Endothelial cell (in vitro differentiated cells): ENCODE measurements around the gene METAP1D. TPM values are rescaled to one million over a fixed set of nuclear protein-coding genes. Genes with fewer than 3 reads are reported as not detected.

ENCODE experiments used
- DNase-seq: peaks from one replicate; pipeline ENCODE4 v3.0.0; 2021; ENCODE audit warnings: low spot score
- H3K27ac Mint-ChIP-seq: one replicate; pipeline ENCODE4 v1.8.0; 2021; ENCODE audit warnings: mixed read lengths, inconsistent platforms; ENCODE audit not compliant: unreplicated experiment
- H3K27me3 Mint-ChIP-seq: one replicate; pipeline ENCODE4 v1.8.0; 2021; ENCODE audit warnings: mild to moderate bottlenecking, moderate library complexity, mixed read lengths, inconsistent platforms; ENCODE audit not compliant: unreplicated experiment
- H3K36me3 Mint-ChIP-seq: one replicate; pipeline ENCODE4 v1.8.0; 2021; ENCODE audit warnings: mild to moderate bottlenecking, low read depth, mixed read lengths, inconsistent platforms; ENCODE audit not compliant: unreplicated experiment
- H3K4me1 Mint-ChIP-seq: one replicate; pipeline ENCODE4 v1.8.0; 2021; ENCODE audit warnings: mild to moderate bottlenecking, mixed read lengths, inconsistent platforms; ENCODE audit not compliant: unreplicated experiment
- H3K4me3 Mint-ChIP-seq: one replicate; pipeline ENCODE4 v1.8.0; 2021; ENCODE audit warnings: mild to moderate bottlenecking, mixed read lengths, inconsistent platforms; ENCODE audit not compliant: unreplicated experiment
- H3K9me3 Mint-ChIP-seq: one replicate; pipeline ENCODE4 v1.8.0; 2021; ENCODE audit warnings: mixed read lengths, inconsistent platforms; ENCODE audit not compliant: unreplicated experiment
- total RNA-seq: library from RNA; stranded (reverse); fragmentation: NEBNext Ultra II Directional; extraction: Animal tissue kit (Norgen Biotek cat#: 25700); gene quantifications from one replicate; pipeline ENCODE4 v1.2.1, GENCODE V29; 2021; ENCODE audit not compliant: unreplicated experiment
- TF ChIP-seq, protein P1 (sequence below): fragments of 200-600 bp; sonication (generic); IDR thresholded peaks from one replicate; pipeline ENCODE4 v1.5.0; 2021; ENCODE audit warnings: antibody characterized with exemption; ENCODE audit not compliant: unreplicated experiment

Gene METAP1D
- total RNA-seq, 1 donor from 2014 or later, result 3.6 TPM

DNA sequence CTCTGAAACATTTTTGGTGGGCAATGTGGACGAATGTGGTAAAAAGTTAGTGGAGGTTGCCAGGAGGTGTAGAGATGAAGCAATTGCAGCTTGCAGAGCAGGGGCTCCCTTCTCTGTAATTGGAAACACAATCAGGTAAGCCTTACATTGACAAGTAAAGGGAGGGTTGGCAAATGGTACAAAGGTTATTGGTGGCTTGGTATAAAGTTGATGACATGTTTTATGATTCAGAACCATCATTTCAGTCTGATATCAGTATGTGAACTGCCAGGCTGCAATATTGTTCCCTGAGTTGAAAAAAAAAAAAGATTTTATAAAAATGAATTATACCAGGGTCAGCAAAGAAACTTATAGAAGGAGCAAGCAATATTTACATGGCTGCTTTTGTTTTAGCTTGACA is 71.2 kb downstream of the METAP1D start:
- H3K27me3 Mint-ChIP-seq, result no peaks in the 10 kb centered on the region
- TF ChIP-seq, protein P1, sequence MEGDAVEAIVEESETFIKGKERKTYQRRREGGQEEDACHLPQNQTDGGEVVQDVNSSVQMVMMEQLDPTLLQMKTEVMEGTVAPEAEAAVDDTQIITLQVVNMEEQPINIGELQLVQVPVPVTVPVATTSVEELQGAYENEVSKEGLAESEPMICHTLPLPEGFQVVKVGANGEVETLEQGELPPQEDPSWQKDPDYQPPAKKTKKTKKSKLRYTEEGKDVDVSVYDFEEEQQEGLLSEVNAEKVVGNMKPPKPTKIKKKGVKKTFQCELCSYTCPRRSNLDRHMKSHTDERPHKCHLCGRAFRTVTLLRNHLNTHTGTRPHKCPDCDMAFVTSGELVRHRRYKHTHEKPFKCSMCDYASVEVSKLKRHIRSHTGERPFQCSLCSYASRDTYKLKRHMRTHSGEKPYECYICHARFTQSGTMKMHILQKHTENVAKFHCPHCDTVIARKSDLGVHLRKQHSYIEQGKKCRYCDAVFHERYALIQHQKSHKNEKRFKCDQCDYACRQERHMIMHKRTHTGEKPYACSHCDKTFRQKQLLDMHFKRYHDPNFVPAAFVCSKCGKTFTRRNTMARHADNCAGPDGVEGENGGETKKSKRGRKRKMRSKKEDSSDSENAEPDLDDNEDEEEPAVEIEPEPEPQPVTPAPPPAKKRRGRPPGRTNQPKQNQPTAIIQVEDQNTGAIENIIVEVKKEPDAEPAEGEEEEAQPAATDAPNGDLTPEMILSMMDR, result no peak
- H3K36me3 Mint-ChIP-seq, result no peaks in the 10 kb centered on the region
- H3K9me3 Mint-ChIP-seq, result no peaks in the 10 kb centered on the region
- H3K27ac Mint-ChIP-seq, result no peak overlapping the region
- no peak for DNase-seq
- H3K4me3 Mint-ChIP-seq, result no peak overlapping the region
- peaks cover 6% of the 10 kb centered on the region for H3K4me1 Mint-ChIP-seq

DNA sequence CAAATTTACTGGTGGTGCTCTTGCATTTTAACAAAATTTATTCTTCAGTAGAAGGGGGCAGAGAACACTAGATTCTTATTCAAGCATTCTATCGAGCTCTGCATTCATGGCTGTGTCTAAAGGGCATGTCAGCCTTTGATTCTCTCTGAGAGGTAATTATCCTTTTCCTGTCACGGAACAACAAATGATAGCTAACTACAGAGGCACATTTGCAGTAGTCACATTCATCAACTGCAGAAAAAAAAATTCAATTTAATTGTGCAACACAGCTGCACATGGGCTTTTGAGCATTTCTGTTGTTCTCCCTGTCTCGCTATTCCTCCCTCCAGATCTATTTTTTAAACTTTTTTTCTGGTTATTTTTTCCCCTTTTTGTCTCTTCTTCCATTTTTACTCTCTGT is 72.5 kb downstream of the METAP1D start:
- H3K36me3 Mint-ChIP-seq, result no peaks in the 10 kb centered on the region
- H3K4me1 Mint-ChIP-seq, result no peaks in the 10 kb centered on the region
- H3K4me3 Mint-ChIP-seq, result no peak overlapping the region
- TF ChIP-seq, protein P1, result no peak
- no peaks in the 10 kb centered on the region for H3K27me3 Mint-ChIP-seq
- no peak overlapping the region for H3K27ac Mint-ChIP-seq
- no peaks in the 10 kb centered on the region for H3K9me3 Mint-ChIP-seq
- DNase-seq, result no peak

DNA sequence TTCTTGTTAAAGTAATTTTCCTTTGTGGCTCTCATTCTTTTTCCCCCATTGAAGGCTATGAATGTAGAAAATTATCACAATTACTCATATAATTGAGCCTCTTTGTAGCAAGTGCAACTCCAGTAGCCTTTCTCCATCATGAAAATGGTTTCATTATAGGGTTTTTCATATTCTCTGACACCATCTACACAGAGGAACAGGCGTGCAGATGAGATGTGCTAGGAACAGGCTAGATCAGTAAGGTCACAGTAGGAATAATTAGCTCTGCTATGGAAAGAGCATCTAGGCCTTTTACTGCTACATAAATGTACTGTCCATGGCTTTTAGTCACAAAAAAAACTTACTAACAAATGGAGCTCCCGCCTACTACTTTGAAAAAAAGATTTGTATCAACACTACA is 73.0 kb downstream of the METAP1D start:
- TF ChIP-seq, protein P1, result no peak
- Mint-ChIP-seq H3K9me3 (no peaks in the 10 kb centered on the region), H3K27me3 (peaks cover under 1% of the 10 kb centered on the region), H3K27ac (no peak overlapping the region), H3K4me3 (no peak overlapping the region), H3K36me3 (no peaks in the 10 kb centered on the region), H3K4me1 (no peaks in the 10 kb centered on the region)
- no peak for DNase-seq

DNA sequence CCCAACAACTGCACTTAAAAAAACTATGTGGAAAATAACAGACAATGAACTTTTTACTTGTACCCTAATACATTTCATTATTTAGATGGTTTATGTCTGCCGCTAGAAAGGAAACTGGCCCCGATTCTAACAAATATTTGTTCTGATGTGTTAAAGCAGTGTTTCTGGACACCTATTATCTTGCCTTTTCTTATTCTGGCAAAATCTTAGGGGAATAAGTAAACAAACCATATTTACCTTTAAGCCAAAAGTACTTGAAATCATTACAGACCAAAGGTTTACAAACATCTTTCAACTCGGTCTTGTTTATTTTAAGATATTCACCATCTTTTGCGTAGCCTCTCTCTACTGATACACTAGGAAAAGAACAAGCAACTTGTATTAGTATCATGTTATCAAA is 73.8 kb downstream of the METAP1D start:
- Mint-ChIP-seq H3K4me3 (no peak overlapping the region), H3K27ac (no peak overlapping the region), H3K27me3 (peaks cover 2% of the 10 kb centered on the region), H3K4me1 (no peaks in the 10 kb centered on the region), H3K9me3 (no peaks in the 10 kb centered on the region), H3K36me3 (no peaks in the 10 kb centered on the region)
- TF ChIP-seq, protein P1, result no peak
- DNase-seq, result no peak

DNA sequence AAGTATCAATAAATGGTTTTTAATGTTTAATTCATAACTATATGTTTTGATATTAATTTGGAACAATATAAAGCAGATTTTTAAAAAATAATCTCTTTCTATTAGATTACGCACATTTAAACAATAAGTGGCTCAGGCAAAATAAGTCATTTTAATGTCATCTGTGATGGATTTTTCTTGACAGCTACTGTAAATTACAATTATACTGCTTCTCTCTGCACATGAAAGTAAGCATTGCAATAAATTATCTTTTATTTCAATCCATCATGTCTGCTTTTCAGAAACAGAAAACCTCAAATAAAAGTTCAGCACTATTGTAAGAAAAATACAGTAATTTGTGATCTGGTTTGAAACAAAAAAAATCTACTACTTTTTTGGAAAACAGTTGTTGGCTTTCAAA is 74.5 kb downstream of the METAP1D start:
- Mint-ChIP-seq H3K36me3 (no peaks in the 10 kb centered on the region), H3K4me1 (no peaks in the 10 kb centered on the region), H3K9me3 (no peaks in the 10 kb centered on the region), H3K27ac (no peak overlapping the region), H3K27me3 (peaks cover 4% of the 10 kb centered on the region), H3K4me3 (no peak overlapping the region)
- DNase-seq, result no peak
- TF ChIP-seq, protein P1, result no peak
